Measurements from ENCODE around the gene CUX1.
"Not testable (repeated sequence)": the region's sequence is repeated elsewhere in the genome, so short reads cannot be mapped to it uniquely, and the experiment has no call there.

The CUX1 gene

DNA sequence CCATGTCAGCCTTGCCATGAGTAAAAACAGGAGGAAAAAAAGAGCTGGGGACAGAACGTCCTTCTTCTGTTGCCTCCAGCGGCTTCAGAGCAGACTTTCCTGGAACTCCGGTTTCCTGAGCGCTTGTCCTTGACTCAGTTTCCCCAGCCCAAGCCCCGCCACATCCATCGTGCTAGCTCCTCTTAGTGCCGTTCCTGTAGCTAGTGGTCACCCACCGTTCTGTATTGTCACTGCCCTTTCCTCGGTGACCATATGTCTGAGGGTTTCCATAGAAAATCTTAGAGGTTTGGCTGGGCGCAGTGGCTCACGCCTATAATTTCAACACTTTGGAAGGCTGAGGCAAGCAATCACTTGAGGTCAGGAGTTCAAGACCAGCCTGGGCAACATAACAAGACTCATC, 100.1 kb downstream of the CUX1 start:
- DNase-seq (ENCODE audit: low read depth) = no peak

DNA sequence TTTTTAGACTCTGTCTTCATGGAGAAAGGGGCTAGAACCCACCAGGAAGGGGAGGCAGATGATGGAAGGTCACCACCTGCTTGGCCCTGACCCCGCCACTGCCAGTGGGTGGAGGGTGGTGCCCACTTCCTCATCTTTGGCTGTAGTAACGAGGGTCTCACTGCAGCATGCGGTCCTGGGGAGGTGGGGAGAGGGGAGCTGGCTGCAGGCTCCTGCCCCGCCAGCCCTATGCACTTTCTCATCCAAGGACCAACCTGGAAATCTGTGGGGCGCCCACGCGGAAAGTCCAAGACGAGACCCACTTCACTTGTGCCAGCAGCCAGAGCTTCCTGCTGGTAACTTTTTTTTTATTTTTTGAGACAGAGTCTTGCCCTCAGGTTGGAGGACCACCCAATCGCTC, 101.0 kb downstream of the CUX1 start:
- no peak for DNase-seq (ENCODE audit: low read depth)

DNA sequence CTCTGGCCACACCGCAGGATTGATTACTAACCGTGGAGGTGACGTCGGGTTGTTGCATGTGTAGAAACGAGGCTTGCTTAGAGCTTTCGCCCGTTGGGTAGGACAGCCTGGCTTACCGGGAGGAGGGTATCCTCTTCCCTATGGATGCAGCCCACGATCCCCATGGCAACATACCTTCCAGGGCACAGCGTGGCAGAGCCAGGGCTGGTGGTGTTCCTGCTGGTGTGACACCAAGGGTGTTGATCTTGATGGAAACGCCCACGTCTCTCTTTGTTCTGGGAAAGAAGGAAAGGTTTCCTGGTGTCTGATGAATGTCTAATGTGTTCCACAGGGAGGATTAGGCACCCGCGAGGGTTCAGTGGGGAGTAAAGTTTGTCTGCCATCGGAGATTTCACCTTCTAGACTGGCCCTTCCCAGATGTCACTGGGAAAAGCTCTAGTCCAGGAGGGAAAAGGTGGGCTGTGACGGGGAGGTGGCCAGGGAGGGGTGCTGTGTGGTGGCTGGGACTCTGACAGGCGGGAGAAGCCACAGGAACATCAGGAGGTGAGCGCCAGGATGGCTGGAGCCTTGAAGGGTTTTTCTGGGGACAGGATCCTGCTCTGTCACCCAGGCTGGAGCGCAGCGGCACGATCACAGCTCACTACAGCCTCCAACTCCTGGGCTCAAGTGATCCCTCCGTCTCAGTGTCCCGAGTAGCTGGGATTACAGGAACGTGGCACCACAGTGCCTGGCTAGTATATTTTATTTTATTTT, 102.1 kb downstream of the CUX1 start:
- DNase-seq (ENCODE audit: low read depth) = no peak

DNA sequence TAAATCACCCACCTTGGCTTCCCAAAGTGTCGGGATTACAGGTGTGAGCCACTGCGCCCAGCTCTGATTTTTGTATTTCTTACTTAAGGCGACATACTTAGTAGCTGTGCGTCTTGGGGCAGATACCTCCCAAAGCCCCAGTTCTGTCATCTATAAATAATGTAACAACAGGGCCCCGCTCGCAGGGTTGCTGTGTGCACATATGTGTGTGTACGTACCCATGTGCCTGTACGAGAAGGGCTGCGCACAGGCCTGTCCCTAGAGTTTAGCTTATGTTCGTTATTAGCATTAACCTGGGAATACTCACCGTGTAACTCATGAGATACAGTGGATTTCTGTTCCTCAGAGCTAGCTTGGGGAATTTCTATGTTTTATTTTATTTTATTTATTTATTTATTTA, 103.6 kb downstream of the CUX1 start:
- DNase-seq (ENCODE audit: low read depth) = no peak

DNA sequence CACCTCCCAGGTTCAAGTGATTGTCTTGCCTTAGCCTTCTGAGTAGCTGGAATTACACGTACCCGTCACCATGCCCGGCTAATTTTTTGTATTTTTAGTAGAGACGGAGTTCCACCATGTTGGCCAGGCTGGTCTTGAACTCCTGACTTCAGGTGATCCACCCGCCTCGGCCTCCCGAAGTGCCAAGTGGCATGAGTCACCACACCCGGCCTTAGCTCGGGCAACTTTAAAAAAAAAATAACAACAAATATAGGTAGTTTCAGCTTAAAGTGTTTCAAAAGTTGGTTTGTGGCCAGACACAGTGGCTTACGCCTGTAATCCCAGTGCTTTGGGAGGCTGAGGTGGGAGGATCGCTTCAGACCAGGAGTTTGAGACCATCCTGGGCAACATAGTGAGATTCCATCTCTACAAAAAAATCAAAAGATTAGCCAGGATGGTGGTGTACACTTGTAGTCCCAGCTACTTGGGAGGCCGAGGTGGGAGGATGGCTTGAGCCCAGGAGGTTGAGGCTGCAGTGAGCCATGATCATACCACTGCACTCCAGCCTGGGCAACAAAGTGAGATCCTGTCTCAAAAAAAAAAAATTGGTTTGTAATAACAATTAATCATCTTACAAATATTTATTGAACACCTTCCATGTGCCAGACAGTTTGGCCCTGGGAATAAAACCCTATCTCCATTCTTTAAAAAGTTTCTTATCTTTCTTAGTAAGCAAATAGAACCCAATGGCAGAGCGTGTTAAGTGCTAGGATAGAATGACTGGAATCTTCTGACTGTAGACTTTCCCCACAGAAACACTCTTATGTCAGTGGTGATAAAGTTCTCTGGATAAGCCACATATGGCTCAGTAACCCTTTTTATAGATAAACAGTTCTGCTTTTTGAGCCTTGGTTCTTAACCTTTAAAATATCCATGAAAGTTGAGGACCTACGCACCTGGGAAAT, 104.4 kb downstream of the CUX1 start:
- DNase-seq (ENCODE audit: low read depth) = not testable (repeated sequence)

DNA sequence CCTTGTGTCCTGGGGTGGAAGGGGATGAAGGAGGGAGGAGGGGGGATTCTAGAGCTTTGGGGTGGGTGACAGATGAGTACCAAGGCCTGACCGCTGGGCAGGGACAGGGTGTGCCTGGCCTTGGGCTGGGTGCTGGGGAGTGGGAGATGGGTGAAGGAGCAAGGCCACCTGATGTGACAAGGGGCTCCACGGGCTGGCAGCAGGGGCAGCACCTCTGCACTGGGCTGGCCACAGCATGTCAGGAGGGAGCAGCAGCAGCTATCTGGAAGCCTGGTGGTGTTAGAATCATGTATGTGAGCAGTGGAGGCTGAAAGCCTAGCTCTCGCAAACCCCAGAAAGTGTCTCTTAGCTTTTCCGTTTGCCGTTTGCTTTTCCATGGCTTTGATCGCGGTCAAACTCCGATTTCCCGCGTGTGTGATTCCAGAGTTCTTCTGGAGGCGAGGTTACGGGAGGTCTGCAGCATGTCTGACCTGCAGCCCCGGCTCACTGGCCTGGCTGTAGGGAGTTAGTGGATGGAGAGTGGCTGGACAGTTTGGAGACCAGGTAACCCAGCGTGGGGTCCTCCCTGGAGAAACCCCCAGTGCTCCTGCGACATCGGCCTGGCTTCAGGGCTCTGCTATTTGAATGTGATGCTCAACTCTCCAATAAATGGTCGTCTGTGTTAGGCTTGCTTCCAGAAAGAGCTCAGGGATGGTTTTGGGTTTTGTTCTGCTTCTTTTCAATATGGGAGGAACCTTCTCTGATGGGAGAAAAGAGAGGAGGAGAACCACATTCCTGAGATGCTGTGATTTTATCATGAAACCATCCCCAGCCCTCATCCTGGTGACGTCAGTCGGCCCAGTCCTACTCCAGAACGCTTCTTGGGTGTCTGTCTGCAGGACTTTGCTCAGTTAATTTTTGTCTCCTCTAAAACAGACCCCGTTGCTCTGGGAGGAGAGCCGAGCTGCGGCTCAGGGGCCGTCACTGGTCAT, 105.5 kb downstream of the CUX1 start:
- DNase-seq (ENCODE audit: low read depth) = no peak

DNA sequence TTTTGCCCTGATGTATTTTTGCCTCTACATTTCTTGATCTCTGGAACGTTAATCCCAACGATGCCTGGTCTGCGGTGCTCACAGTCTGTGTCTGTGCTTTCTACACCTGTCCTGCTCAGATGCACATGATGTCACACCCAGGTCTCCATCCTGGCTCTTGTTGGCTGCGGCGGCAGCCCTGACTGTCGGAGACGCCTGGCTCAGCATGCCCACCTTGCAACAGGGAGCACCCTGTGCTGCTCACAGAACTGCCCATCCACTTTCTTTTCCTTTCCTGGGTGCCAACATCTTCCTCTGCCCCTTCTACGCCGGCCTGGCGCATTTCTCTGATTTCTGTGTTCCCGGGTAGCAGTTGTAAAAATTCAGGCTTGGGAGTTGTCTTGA, 106.2 kb downstream of the CUX1 start:
- no peak for DNase-seq (ENCODE audit: low read depth)

DNA sequence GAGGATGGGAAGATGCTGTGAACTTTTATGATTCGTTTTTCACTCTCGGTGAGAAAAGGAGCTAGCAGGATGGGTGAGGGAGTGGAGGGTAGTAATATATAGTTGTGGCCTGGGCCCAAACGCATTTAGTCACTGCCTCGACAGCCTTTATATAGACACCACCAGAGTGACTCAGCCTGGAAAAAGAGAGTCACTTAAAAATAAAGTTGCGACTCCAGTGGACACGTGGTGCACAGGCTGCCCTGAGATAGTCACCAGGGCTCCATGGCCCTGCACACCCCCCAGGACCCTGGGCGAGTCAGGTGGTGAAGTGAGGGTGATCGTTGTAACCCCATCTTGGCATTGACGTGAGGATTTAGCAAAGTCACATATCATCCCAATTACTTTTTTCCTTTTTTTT, 106.7 kb downstream of the CUX1 start:
- no peak for DNase-seq (ENCODE audit: low read depth)

DNA sequence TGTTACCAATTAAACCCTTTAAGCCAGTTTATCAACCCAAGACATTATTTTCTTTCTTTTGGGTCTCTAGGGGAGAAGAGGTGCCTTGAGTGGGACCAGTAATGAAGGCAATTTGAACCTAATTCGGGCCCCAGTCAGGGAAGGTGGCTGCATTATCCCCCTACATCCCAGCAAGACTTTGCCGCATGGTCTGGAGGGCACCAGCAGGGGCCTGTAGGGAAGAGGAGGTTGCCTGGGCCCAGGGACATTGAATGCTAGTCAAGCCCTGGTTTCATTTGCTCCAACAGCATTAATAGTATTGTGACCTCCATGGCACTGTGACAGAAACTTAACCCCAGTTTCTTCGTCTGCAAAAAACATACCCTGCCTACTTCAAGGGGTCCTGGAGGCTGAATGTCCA, 108.8 kb downstream of the CUX1 start:
- DNase-seq (ENCODE audit: low read depth) = no peak

DNA sequence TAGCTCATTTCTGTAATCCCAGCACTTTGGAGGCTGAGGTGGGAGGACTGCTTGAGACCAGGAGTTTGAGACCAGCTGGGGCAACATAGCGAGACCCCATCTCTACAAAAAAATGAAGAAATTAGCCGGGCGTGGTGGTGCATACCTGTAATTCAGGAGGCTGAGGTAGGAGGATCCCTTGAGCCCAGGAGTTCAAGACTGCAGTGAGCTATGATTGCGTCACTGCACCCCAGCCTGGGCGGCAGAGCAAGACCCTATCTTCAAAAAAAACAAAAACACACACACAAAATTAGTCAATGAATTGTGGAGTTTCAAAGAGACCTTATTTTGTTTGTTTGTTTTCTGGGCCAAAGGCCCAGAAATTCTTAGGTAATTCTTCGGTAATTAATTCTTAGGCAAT, 110.0 kb downstream of the CUX1 start:
- DNase-seq (ENCODE audit: low read depth) = no peak

DNA sequence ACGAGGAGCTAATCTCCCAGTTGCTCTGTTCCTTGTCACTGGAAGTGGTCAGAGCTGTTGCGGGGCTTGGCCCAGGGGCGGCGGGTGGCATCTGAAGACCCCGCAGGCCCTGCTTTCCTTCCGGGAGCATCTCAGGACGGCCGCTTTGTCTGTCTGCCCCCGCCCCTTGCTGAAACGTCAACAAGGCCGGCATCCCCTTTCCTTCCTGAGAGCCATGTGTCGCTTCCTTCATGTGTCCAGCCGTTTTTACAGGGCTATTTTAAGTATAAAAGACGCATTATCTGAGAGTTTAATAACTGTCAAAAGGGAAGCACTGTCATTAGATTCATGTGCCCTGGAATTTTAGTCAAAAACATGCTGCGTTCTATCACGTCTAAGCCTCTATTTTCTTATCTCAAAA, 110.4 kb downstream of the CUX1 start:
- DNase-seq (ENCODE audit: low read depth) = no peak

DNA sequence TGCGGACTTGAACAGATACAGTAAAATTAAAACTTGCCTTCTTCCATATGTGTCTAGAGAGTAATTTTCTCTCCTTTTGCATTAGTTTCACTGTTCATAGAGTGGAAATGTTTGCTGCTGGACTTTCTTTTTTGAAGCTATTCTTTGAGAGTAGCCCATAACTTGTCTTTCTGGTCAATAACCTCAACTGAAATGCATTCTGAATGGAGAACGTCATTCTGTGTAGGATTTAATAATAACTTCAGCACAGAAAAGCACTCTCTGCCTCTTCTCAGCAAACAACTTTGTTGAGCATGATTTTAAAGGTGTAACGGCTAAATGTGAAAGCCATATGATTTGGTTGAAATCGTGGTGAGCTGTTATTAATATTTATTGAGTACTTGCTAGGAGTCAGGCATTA, 111.8 kb downstream of the CUX1 start:
- DNase-seq (ENCODE audit: low read depth) = no peak

DNA sequence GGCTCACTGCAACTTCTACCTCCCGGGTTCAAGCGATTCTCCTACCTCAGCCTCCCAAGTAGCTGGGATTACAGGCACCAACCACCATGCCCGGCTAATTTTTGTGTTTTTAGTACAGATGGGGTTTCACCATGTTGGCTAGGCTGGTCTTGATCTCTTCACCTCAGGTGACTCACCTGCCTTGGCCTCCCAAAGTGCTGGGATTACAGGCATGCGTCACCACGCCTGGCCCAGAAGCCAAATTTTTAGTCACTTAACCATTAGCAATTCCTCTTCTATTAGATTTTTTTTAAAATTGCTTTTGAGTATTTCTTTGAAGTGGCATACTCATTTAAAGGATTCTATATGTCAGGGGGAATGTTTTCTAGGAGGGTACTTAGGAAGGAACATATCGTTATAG, 112.5 kb downstream of the CUX1 start:
- DNase-seq (ENCODE audit: low read depth) = not testable (repeated sequence)

DNA sequence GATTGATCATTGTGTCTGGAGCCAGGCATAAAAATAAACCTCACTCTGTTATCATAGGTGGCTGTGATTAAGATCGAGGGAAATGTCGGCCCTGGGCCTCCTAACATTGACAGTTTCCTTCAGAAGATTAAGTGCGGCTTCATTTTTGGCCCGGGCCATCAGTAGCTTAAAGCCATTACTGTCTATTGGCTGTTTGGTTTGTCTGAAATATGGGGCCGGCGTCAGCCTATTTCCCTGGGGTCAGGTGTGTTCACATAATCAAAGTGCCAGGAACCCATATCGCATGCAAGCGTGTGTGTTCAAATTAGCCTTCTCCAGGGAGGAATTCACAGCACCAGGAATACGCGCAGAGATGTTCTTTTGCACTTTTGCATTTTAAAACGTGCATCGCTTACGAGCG, 114.7 kb downstream of the CUX1 start:
- DNase-seq (ENCODE audit: low read depth) = no peak

DNA sequence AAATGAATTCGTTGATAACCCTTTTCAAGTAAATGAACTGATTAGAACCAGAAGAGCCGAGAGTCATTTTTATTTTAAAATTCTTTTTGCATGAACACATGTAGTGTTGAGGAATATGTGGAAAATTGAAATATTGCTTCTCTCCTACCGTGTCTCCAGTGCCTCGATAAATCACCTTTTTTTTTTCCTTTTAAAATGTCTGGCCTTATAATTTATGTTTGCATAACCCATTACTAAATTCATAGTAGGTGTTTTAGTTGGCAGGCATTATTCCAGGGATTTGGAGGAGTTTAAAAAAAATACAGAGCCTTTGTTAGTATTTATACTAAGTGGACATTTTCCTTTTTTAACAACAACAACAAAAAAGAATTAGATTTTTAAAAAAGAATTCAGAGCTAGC, 115.6 kb downstream of the CUX1 start:
- no peak for DNase-seq (ENCODE audit: low read depth)

DNA sequence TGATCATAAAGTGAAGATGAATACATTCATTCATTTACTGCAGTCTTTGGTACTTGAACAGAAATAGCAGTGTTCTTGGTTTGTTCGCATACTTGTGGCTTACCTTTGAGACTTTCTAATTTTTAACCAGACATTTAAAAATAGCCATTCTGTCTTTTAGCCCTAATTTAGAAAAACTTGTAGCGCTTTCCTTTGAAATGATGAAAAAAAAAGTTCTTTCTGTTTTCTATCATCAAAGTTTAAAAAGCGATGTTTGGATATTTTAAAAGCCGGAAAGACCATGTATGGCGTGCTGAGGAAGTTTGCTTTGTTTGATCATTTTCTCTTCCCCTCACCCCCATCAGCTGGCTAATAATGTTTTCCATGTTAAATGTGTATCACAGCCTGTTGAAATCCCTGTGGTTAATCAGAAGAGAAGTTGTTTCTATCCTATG, 116.3 kb downstream of the CUX1 start:
- DNase-seq (ENCODE audit: low read depth) = no peak

DNA sequence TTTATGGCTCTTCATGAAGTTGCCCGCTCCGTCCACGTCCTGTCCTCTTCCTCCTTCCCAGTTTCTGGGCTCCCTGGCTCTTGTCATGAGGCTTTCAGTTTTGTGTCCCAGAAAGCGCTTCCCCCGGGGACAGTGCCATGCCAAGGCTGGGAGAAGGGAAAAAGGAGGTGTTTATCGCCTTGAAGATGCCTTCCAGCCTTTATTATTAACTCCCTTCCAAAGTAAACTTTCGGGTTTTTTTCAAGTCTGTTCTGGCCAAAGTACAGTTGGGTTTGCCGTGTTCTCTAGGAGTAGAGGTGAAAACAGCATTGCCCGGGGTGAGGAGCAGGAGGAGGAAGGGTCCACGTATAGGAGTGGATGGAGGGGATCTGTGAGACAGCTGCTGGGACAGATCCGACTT, 117.2 kb downstream of the CUX1 start:
- no peak for DNase-seq (ENCODE audit: low read depth)

DNA sequence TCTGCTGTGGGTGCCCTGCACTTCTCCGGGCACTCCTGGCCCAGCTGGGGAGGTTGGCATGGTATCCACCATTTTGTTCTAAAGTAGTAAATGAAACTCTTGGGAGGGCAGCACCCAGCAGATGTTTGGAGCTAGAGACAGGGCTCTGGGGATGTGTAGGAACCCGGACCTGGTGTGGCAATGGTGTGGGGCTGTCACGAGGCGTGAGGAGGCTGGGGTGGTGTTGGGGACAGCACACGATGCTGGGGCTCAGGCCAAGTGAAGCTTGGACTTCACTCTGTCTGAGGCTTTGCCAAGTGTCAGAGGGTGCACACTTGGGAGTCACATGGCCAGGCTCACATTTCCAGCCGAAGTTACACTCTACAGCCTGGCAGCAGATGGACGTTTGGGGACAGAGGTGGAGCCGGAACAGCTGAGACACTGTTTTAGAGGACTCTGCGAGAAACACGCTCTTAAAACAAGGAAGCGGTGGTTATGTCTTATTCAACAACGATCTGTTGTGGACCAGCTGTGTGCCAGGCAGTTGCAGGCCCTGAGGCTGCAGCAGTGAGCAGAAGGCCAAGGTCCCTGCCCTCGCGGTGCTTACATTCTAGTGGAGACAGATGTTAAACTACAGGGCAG, 118.2 kb downstream of the CUX1 start:
- no peak for DNase-seq (ENCODE audit: low read depth)

DNA sequence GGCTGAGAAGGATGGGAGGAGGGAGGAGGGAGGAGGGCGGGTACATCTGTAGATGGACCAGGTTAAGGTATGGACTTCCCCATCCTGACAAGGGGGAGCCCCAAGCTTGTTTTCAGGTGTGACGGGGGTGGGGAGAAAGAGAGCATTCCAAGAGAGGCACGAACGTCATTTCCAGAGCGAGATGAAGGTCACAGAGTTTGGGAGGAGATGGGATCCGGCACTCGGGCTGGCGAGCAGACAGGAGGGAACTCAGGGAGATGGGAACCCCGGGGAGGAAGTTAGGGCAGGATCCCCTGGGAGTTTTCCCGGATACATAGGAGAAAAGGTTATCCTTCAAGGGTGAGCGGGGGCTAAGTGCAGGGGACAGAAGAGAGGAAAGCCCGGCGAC, 118.8 kb downstream of the CUX1 start:
- no peak for DNase-seq (ENCODE audit: low read depth)

DNA sequence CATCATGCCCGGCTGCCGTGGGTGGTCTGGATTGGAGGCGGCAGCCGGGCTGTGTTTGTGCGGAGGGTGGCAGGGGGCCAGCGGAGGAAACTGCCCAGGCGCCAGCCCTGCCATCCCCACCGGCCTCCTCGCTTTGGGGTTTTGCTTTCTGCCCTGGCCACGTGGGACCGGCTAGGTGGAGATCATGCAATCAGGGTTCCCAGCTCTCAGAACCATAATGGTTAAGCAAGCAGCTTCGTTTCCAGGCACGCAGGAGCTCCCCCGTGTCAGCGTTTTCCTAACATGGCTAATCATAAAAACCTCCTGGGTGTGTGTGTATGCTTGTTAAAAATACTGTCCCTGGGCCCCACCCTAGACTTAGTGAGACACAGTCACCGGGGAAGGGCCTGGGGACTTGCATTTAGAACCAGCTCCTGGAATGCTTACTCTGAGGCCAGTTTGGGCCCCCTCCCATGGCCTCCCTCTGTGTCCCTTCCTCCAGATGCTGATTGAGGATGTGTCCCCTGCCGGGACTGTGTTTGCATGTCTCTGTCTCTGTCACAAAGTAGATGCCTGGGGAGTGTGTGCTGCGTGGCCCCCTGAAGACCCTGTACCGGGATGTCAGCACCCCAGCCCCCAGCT, 119.3 kb downstream of the CUX1 start:
- no peak for DNase-seq (ENCODE audit: low read depth)

Data from stimulated activated CD8-positive, alpha-beta memory T cell treated with anti-CD3 and anti-CD28 coated beads, Interleukin-12 subunit alpha, Interleukin-12 subunit beta, amount 100 ng/mL, for 1 hour (primary cell).